ENCODE results near the gene PBX1. TPM values are rescaled to one million over a fixed set of nuclear protein-coding genes. Genes with fewer than 3 reads are reported as not detected.

Gene PBX1
- total RNA-seq, 2 donors from 2014 or later: 50.2 to 60.4 TPM

- no peaks in the 10 kb centered on the region for H3K4me1 ChIP-seq (replicated peaks)
- no peaks in the 10 kb centered on the region for H3K36me3 ChIP-seq
- no peaks in the 10 kb centered on the region for H3K9me3 ChIP-seq
- H3K27ac ChIP-seq: no peak overlapping the region
- no peak overlapping the region for H3K4me3 ChIP-seq
- no peak for DNase-seq (ENCODE audit: low spot score)
- TF ChIP-seq CTCF (IDR thresholded peaks at IDR 0.05): no peak
- TF ChIP-seq POLR2A (IDR thresholded peaks at IDR 0.05): no peak
- no peak for TF ChIP-seq POLR2AphosphoS5 (IDR thresholded peaks at IDR 0.05)
- intact Hi-C loops (cut with DNase I): no loop called here
- no peaks in the 10 kb centered on the region for H3K27me3 ChIP-seq (replicated peaks; ENCODE audit: insufficient read depth)
Measured at GRCh38 chr1:164761009-164761408, 202.0 kb downstream of the PBX1 start.

GRCh38 chr1:164763098-164763497 is 204.1 kb downstream of the PBX1 start:
- Histone ChIP-seq H3K36me3 (no peaks in the 10 kb centered on the region), H3K27ac (no peak overlapping the region), H3K27me3 (replicated peaks; ENCODE audit: insufficient read depth) (no peaks in the 10 kb centered on the region), H3K4me3 (no peak overlapping the region), H3K4me1 (replicated peaks) (no peaks in the 10 kb centered on the region), H3K9me3 (no peaks in the 10 kb centered on the region)
- no peak for DNase-seq (ENCODE audit: low spot score)
- intact Hi-C loops (cut with DNase I): no loop called here
- TF ChIP-seq CTCF (IDR thresholded peaks at IDR 0.05) (no peak), POLR2A (IDR thresholded peaks at IDR 0.05) (no peak), POLR2AphosphoS5 (IDR thresholded peaks at IDR 0.05) (no peak)
- WGBS: 97% methylated on average over 2 of the region's 2 CpGs

GRCh38 chr1:164764333-164764732 is 205.3 kb downstream of the PBX1 start:
- no peak overlapping the region for H3K27ac ChIP-seq
- no peaks in the 10 kb centered on the region for H3K4me1 ChIP-seq (replicated peaks)
- H3K9me3 ChIP-seq: no peaks in the 10 kb centered on the region
- TF ChIP-seq CTCF (IDR thresholded peaks at IDR 0.05) (no peak), POLR2A (IDR thresholded peaks at IDR 0.05) (no peak), POLR2AphosphoS5 (IDR thresholded peaks at IDR 0.05) (no peak)
- DNase-seq (ENCODE audit: low spot score): no peak
- no peak overlapping the region for H3K4me3 ChIP-seq
- intact Hi-C loops (cut with DNase I): no loop called here
- no peaks in the 10 kb centered on the region for H3K27me3 ChIP-seq (replicated peaks; ENCODE audit: insufficient read depth)
- no peaks in the 10 kb centered on the region for H3K36me3 ChIP-seq
- 92% methylated on average over 1 of the region's 1 CpG for WGBS

- DNase-seq (ENCODE audit: low spot score): no peak
- Histone ChIP-seq H3K36me3 (no peaks in the 10 kb centered on the region), H3K4me1 (replicated peaks) (no peaks in the 10 kb centered on the region), H3K27ac (no peak overlapping the region), H3K4me3 (no peak overlapping the region), H3K27me3 (replicated peaks; ENCODE audit: insufficient read depth) (no peaks in the 10 kb centered on the region), H3K9me3 (no peaks in the 10 kb centered on the region)
- TF ChIP-seq CTCF (IDR thresholded peaks at IDR 0.05): no peak
- TF ChIP-seq POLR2A (IDR thresholded peaks at IDR 0.05): no peak
- no peak for TF ChIP-seq POLR2AphosphoS5 (IDR thresholded peaks at IDR 0.05)
- intact Hi-C loops (cut with DNase I): no loop called here
Measured at GRCh38 chr1:164765557-164765956, 206.6 kb downstream of the PBX1 start.

GRCh38 chr1:164765992-164766720 is 207.2 kb downstream of the PBX1 start:
- H3K9me3 ChIP-seq: no peaks in the 10 kb centered on the region
- 75% methylated on average over 1 of the region's 1 CpG for WGBS
- H3K36me3 ChIP-seq: no peaks in the 10 kb centered on the region
- no peak overlapping the region for H3K27ac ChIP-seq
- no peaks in the 10 kb centered on the region for H3K27me3 ChIP-seq (replicated peaks; ENCODE audit: insufficient read depth)
- H3K4me3 ChIP-seq: no peak overlapping the region
- TF ChIP-seq POLR2A (IDR thresholded peaks at IDR 0.05) (no peak), POLR2AphosphoS5 (IDR thresholded peaks at IDR 0.05) (no peak), CTCF (IDR thresholded peaks at IDR 0.05) (no peak)
- intact Hi-C loops (cut with DNase I): no loop called here
- DNase-seq (ENCODE audit: low spot score): no peak
- H3K4me1 ChIP-seq (replicated peaks): no peaks in the 10 kb centered on the region
